Astrocyte (in vitro differentiated cells and primary cell): ENCODE data around the gene SSBP2.

Source experiments
- EZH2 ChIP-seq: IDR thresholded peaks from 2 replicates; pipeline ENCODE4 v1.6.1; 2012; ENCODE audit warnings: mild to moderate bottlenecking, low read length, inconsistent platforms; ENCODE audit not compliant: insufficient read depth
- TF ChIP-seq, protein P1 (sequence below): IDR thresholded peaks from 2 replicates; pipeline ENCODE4 v1.5.1; 2011; ENCODE audit warnings: low read depth, mild to moderate bottlenecking, inconsistent platforms, low read length, moderate library complexity; ENCODE audit not compliant: insufficient read depth

DNA sequence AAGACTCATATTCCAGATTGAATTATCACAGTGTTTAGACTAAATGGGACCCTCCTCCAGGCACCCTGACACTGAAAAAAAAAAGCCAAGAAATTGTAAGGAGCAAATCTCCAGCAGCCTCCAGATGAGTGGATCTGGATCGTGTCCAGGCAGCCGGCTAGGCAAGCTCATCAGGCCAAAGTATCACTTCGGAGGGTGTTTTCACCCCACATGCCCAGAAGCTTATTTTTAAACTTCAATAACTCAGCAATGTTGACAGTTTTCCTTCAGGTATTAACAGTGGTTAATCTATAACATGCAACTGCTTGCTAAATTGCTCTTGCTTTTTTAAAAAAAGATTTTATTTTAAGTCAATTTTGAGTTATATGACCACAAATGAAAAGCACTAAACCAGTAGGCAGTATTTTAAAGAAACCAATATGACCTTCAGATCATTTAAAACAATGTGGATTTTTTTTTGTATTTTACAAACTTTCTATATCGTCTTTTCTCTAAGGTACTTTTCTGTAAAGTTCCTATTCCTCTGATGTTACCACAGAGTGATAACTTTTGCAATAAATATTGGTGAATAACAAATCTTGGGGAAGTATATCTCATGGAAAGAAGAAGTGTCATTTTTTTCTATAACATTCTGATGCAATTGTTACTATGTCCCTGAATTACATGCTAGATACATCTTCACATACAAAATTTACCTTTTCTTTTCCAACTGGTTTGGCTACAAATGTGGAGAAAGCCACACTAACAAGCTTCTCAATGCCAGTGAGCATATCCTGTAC, 387.6 kb downstream of the SSBP2 start:
- TF ChIP-seq, protein P1, sequence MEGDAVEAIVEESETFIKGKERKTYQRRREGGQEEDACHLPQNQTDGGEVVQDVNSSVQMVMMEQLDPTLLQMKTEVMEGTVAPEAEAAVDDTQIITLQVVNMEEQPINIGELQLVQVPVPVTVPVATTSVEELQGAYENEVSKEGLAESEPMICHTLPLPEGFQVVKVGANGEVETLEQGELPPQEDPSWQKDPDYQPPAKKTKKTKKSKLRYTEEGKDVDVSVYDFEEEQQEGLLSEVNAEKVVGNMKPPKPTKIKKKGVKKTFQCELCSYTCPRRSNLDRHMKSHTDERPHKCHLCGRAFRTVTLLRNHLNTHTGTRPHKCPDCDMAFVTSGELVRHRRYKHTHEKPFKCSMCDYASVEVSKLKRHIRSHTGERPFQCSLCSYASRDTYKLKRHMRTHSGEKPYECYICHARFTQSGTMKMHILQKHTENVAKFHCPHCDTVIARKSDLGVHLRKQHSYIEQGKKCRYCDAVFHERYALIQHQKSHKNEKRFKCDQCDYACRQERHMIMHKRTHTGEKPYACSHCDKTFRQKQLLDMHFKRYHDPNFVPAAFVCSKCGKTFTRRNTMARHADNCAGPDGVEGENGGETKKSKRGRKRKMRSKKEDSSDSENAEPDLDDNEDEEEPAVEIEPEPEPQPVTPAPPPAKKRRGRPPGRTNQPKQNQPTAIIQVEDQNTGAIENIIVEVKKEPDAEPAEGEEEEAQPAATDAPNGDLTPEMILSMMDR = no peak
- no peak for TF ChIP-seq EZH2
